Measurements from ENCODE around the gene CERS3.

CERS3 gene

DNA sequence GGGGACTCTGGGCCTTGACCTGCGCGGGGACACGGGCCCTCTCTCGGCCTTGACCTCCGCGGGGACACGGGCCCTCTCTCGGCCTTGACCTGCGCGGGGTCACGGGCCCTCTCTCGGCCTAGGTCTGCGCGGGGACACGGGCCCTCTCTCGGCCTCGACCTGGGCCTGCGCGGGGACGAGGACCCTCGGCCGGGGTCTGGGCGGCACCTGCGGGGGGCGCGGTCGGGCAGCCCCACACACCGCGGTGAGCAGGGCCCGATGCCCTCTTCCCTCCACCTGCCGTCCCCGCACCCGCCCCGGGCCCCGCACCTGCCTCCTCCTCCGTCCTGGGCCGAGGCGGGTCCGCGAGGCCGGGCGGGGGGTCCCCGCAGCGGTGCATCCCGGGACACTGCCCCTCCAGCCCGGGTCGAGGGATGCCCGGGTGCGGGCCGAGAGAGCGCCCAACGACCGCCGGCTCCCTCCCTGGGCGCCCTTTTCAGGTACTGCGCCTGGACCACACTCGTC is 15.6 kb upstream of the CERS3 start:
- Mint-ChIP-seq H3K4me1 (no peaks in the 10 kb centered on the region), H3K9me3 (no peaks in the 10 kb centered on the region), H3K27ac (no peak overlapping the region), H3K36me3 (no peaks in the 10 kb centered on the region), H3K4me3 (no peak overlapping the region)
- ATAC-seq (no peak), DNase-seq (ENCODE audit: low spot score in 2 of 2) (no peak)

DNA sequence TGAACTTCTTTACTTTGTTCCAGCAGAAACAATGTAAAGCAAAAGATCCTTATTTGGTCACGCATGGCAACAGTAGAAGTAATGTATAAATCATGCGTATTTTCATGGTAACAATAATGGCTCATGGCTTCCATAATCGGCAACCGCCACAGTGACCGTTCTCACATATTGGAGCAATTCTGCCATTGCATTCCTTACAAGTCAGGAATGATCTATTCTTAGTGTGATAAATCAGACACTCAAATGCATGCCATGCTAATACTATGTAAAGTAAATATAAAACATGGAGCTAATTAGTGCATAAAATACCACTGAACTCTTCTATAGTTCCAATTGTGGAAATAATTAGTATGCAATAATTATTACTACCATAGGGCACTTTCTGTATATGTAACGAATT is 13.5 kb upstream of the CERS3 start:
- Mint-ChIP-seq H3K4me3 (no peak overlapping the region), H3K36me3 (no peaks in the 10 kb centered on the region), H3K4me1 (no peaks in the 10 kb centered on the region), H3K27ac (no peak overlapping the region), H3K9me3 (peaks cover 5% of the 10 kb centered on the region)
- DNase-seq (ENCODE audit: low spot score in 2 of 2) (no peak), ATAC-seq (no peak)

GRCh38 chr15:100537331-100537730 is 8.6 kb upstream of the CERS3 start:
- peaks cover 5% of the 10 kb centered on the region for H3K9me3 Mint-ChIP-seq
- H3K4me3 Mint-ChIP-seq: no peak overlapping the region
- H3K36me3 Mint-ChIP-seq: no peaks in the 10 kb centered on the region
- no peaks in the 10 kb centered on the region for H3K4me1 Mint-ChIP-seq
- no peak for DNase-seq (ENCODE audit: low spot score in 2 of 2)
- H3K27ac Mint-ChIP-seq: no peak overlapping the region
- no peak for ATAC-seq

- H3K36me3 Mint-ChIP-seq: no peaks in the 10 kb centered on the region
- no peak for ATAC-seq
Measured at GRCh38 chr15:100536733-100537132, 8.0 kb upstream of the CERS3 start.

DNA sequence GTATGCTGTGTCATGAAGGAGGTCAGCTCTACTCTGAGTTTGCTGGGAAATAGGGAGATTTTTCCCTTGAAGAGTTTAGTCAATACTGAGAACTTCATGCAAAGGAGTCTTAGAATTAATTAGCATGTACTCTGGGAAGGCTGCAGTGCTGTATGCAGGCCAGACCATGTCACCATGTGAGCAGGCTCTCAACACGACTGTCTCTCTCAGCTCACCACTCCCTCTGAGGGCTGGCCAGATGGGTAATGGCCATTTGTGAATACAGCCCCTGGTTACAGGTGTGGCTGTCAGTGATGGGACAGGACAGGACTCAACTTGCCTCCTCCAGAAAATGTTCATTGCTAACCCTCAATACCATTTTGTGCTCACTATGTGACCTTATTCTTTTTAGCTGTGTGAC is 5.1 kb upstream of the CERS3 start:
- no peaks in the 10 kb centered on the region for H3K4me1 Mint-ChIP-seq
- H3K4me3 Mint-ChIP-seq: no peak overlapping the region
- no peak overlapping the region for H3K27ac Mint-ChIP-seq
- no peaks in the 10 kb centered on the region for H3K36me3 Mint-ChIP-seq
- no peak for ATAC-seq
- no peak for DNase-seq (ENCODE audit: low spot score in 2 of 2)
- H3K9me3 Mint-ChIP-seq: peaks cover under 1% of the 10 kb centered on the region

More at GRCh38 chr15:100536733-100537132, 8.0 kb upstream of the CERS3 start:
- no peak for DNase-seq (ENCODE audit: low spot score in 2 of 2)
- Mint-ChIP-seq H3K4me3 (no peak overlapping the region), H3K9me3 (peaks cover 5% of the 10 kb centered on the region), H3K27ac (no peak overlapping the region), H3K4me1 (no peaks in the 10 kb centered on the region)

DNA sequence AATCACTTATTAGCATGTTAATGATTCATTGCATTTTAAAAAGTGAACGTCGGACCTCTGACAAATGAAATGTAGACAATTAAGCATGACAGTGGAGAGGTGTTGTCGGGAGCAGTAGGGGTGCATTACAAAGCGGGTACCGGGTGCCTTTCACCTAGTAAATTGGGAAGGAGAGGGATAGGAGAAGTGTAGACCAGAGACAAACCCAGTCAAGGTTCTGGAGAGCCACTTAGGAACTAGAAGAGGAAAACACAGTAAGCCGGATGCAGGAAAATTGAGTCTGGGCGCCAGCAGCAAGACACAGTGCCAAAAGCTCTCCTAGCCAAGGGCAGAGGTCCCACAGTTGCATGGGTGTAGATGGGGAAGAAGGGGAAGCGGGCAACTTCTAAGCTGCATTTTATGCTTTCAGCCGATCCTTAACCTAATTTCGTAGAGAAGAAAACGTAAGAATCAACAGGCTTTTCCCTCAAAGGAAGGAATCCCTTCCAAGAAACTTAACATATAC is 3.1 kb upstream of the CERS3 start:
- Mint-ChIP-seq H3K36me3 (no peaks in the 10 kb centered on the region), H3K9me3 (no peaks in the 10 kb centered on the region), H3K4me1 (no peaks in the 10 kb centered on the region), H3K4me3 (no peak overlapping the region), H3K27ac (no peak overlapping the region)
- ATAC-seq (no peak), DNase-seq (ENCODE audit: low spot score in 2 of 2) (no peak)

DNA sequence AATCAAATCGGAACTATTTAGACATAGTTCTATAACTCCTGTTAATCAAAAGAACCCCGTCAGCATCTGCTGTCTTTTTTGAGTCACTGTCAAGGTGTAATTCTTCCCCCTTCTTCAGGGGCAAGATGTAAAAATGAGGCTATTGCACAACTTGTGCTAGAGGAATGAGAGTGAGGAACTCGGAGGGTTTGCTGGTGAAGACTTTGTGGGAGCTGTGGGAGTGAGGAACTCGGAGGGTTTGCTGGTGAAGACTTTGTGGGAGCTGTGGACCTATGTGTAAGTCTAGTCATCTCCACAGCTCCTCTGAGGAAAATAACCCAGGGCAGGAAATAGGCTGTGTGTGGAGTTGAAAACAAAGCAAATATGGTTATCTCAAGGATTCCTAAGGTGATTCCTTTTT is 2.5 kb upstream of the CERS3 start:
- no peaks in the 10 kb centered on the region for H3K36me3 Mint-ChIP-seq
- ATAC-seq (no peak), DNase-seq (ENCODE audit: low spot score in 2 of 2) (no peak)
- no peaks in the 10 kb centered on the region for H3K9me3 Mint-ChIP-seq
- no peaks in the 10 kb centered on the region for H3K4me1 Mint-ChIP-seq
- H3K27ac Mint-ChIP-seq: no peak overlapping the region
- H3K4me3 Mint-ChIP-seq: no peak overlapping the region

DNA sequence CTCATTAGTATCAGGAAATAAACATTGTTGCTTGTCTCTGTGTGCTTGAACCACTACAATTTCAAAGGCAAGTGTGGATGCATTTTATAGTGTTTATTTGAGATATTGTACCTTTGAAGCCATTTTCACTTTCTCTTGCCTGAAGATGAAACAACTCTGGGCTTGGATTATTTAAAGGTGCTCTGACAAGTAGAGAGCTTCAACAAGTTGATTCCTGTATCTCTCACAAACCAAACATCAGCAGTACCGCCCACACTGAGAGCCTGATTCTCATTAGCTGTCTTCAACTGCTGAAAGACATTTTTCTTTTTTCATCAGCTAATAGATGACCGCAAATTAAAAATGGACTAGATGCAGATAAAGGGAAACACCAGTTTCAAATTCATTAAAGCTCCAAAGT is 806 bp upstream of the CERS3 start:
- H3K4me3 Mint-ChIP-seq: no peak overlapping the region
- no peaks in the 10 kb centered on the region for H3K9me3 Mint-ChIP-seq
- H3K4me1 Mint-ChIP-seq: no peaks in the 10 kb centered on the region
- no peaks in the 10 kb centered on the region for H3K36me3 Mint-ChIP-seq
- DNase-seq (ENCODE audit: low spot score in 2 of 2) (no peak), ATAC-seq (no peak)
- no peak overlapping the region for H3K27ac Mint-ChIP-seq

DNA sequence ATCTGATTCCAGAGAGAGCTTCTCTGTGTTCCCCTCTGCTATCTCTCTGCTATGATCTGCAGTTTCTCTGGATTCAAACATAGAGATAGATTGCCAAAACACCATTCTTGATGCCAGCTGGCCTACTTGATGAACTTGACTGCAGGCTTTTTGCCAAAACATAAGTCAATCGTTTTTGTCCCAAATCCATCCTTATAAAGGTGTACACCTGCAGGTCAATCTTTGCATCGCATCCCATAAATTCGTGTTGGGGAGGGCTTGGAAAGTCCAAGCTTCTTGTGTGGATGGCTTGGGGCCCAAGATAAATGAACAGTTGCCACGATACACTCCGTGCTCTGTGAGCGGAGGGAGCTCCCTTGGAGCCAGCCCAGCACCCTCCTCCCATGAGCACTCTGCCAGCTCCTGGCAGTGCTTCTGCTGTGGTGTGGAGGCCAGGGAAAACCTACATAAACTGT is 2.7 kb downstream of the CERS3 start:
- Mint-ChIP-seq H3K27ac (no peak overlapping the region), H3K36me3 (no peaks in the 10 kb centered on the region), H3K4me3 (no peak overlapping the region), H3K9me3 (no peaks in the 10 kb centered on the region), H3K4me1 (peaks cover 3% of the 10 kb centered on the region)
- ATAC-seq: no peak
- DNase-seq (ENCODE audit: low spot score in 2 of 2): no peak

DNA sequence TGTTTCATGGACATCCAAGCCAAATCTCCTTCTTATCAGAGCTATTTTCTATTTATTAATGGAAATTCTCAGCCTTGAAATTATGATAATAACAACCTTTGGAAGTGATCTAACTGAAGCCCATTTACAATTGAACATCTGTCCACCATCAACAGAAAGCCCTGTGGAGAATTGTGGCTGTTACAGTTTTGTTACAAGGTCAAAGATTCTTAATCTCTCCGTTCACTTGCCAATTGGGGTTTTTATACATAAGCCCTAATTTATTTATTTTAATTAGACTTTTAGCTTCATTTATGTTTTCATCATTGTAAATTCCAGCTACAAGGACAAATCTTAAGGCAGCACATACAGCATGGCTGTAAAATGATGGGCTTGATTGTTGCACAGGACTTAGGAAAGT is 3.3 kb downstream of the CERS3 start:
- H3K36me3 Mint-ChIP-seq: no peaks in the 10 kb centered on the region
- peaks cover 9% of the 10 kb centered on the region for H3K4me1 Mint-ChIP-seq
- DNase-seq (ENCODE audit: low spot score in 2 of 2): no peak
- no peak overlapping the region for H3K4me3 Mint-ChIP-seq
- ATAC-seq: no peak
- H3K27ac Mint-ChIP-seq: no peak overlapping the region
- no peaks in the 10 kb centered on the region for H3K9me3 Mint-ChIP-seq

DNA sequence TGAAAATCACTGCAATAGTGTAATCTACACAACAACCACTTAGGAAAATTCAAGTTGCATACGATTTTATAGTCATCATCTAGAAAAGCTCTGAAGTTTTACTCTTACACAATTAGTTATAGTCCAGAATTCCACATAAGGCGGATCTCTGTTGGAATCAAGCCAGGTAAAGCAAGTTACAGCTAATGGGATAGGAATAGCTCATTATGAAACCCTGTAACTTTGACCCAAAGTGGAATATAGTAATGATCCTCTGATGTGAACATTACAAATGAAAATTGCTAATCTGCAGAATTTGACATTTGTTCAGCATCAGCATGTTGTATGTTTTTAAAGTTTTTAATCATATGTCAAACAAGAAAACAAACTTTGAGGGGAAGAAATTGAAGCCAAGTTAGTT is 4.4 kb downstream of the CERS3 start:
- Mint-ChIP-seq H3K36me3 (no peaks in the 10 kb centered on the region), H3K9me3 (no peaks in the 10 kb centered on the region), H3K27ac (no peak overlapping the region), H3K4me1 (peaks cover 14% of the 10 kb centered on the region), H3K4me3 (no peak overlapping the region)
- no peak for ATAC-seq
- DNase-seq (ENCODE audit: low spot score in 2 of 2): no peak

DNA sequence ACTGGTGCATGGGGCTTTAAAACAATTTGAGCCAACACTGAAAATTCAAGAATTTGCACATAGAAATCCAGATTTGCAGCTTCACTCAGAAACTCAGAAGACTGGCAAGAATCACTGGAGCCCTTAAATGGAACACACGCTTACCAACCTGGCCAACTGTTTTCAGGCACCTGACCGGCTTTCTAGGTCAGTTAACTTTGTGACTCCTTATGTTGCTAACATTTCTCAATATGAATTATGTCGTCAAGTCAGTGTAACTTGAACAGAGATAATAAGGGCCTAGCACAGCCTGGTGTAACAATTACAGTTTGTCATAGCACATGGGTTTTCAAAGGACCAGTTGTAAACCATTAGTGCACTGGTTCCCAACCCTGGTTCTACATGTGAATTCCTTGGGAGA is 6.8 kb downstream of the CERS3 start:
- Mint-ChIP-seq H3K36me3 (no peaks in the 10 kb centered on the region), H3K9me3 (no peaks in the 10 kb centered on the region), H3K4me1 (peaks cover 14% of the 10 kb centered on the region), H3K27ac (no peak overlapping the region), H3K4me3 (no peak overlapping the region)
- DNase-seq (ENCODE audit: low spot score in 2 of 2): no peak
- ATAC-seq: no peak

- Mint-ChIP-seq H3K27ac (peak overlapping the region; percentile 63), H3K4me1 (peaks cover 14% of the 10 kb centered on the region), H3K4me3 (no peak overlapping the region), H3K9me3 (no peaks in the 10 kb centered on the region), H3K36me3 (no peaks in the 10 kb centered on the region)
- ATAC-seq (peak; percentile 56), DNase-seq (ENCODE audit: low spot score in 2 of 2) (no peak)
Measured at GRCh38 chr15:100520132-100520921, 8.4 kb downstream of the CERS3 start.

- no peak overlapping the region for H3K4me3 Mint-ChIP-seq
- no peak overlapping the region for H3K27ac Mint-ChIP-seq
- DNase-seq (ENCODE audit: low spot score in 2 of 2) (no peak), ATAC-seq (no peak)
- no peaks in the 10 kb centered on the region for H3K9me3 Mint-ChIP-seq
- no peaks in the 10 kb centered on the region for H3K36me3 Mint-ChIP-seq
- H3K4me1 Mint-ChIP-seq: peaks cover 14% of the 10 kb centered on the region
Measured at GRCh38 chr15:100517846-100518245, 10.9 kb downstream of the CERS3 start.

DNA sequence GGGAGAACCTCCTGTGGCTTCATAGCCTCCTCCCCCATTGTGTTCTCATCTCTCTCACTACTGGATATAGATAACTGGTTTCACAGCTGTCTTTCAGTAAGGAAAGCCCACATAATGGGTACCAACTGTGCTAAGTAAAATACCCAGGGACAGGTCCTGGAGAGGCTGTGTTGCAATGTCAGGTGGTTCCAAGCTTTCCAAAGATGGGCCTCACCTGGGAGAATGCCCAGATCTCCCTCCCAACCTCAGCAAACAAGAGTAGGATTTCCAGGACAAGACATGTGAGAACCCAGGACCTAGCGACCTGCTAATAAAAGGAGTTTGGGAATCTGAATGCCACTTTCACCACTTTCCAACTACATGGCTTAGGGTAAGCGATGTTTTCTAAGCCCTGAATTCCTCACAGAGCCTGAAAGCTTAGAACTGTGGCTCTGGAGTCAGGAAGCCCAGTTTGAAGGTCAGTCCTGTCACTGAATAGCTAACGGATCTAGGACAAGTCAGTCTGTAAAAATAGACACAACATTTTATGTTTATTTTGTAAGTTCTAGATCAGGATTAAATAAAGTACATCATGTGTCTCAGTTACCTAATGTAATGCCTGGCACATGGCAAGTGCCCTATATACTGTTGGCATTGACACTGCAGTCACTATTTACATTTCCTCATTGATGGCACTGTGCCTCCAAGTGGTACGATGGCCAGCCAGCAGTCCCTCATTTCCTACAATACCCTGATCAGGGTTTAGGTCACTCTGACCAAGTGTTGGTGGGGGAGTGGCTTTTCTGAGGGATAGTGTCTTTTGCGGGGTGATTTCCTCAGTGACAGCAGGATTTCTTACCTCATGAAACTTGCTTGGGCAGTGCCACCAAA is 11.9 kb downstream of the CERS3 start:
- no peak for DNase-seq (ENCODE audit: low spot score in 2 of 2)
- Mint-ChIP-seq H3K27ac (no peak overlapping the region), H3K9me3 (no peaks in the 10 kb centered on the region)

More for the DNA sequence above, 11.9 kb downstream of the CERS3 start:
- ATAC-seq: no peak
- Mint-ChIP-seq H3K36me3 (no peaks in the 10 kb centered on the region), H3K4me3 (no peak overlapping the region), H3K4me1 (peaks cover 14% of the 10 kb centered on the region)

All from stimulated activated effector memory CD8-positive, alpha-beta T cell treated with anti-CD3 and anti-CD28 coated beads, Interleukin-12 subunit alpha, Interleukin-12 subunit beta, amount 100 ng/mL, for 72 hours (primary cell).